Large intestine (tissue), 12 donors: ENCODE results near the gene PKM. TPM values are rescaled to one million over a fixed set of nuclear protein-coding genes. Genes with fewer than 3 reads are reported as not detected.
A peak's percentile ranks its signal among the peaks of the same experiment; 100 is the strongest.
"Not testable (repeated sequence)": the region's sequence is repeated elsewhere in the genome, so short reads cannot be mapped to it uniquely, and the experiment has no call there.

Experiments
- DNase-seq, 2 donors: peaks; one replicate each; pipeline versions ENCODE4 v3.0.0 to v3.0.0-alpha.2; 2013
- H3K27ac ChIP-seq: one replicate; pipeline ENCODE4 v1.5.1; 2013; ENCODE audit warnings: low read length
- H3K27me3 ChIP-seq: 2 replicates; pipeline ENCODE4 v1.6.1; 2013; ENCODE audit warnings: low read length; ENCODE audit not compliant: control insufficient read depth, insufficient read depth
- H3K36me3 ChIP-seq: 2 replicates; pipeline ENCODE4 v1.6.1; 2013; ENCODE audit warnings: low read length; ENCODE audit not compliant: control insufficient read depth, insufficient read depth
- H3K4me1 ChIP-seq: one replicate; pipeline ENCODE4 v1.6.1; 2013; ENCODE audit warnings: low read length; ENCODE audit not compliant: control insufficient read depth, insufficient read depth
- H3K4me3 ChIP-seq: one replicate; pipeline ENCODE4 v1.5.1; 2013; ENCODE audit warnings: low read length
- H3K9me3 ChIP-seq: one replicate; pipeline ENCODE4 v1.6.1; 2013; ENCODE audit warnings: mild to moderate bottlenecking, low read depth, low read length, moderate library complexity; ENCODE audit not compliant: control insufficient read depth
- WGBS: methylation state at CpG from one replicate; pipeline ENCODE4 v1.1.5; 2013; ENCODE audit warnings: low lambda C conversion rate; ENCODE audit not compliant: insufficient coverage; 5-methylcytosine and 5-hydroxymethylcytosine counted together
- long read RNA-seq, 11 donors: transcript quantifications; one replicate each; lab custom pipeline, GENCODE V29; 2026
- polyA plus RNA-seq: library from polyadenylated mRNA; unstranded; fragments of 120-200 nt; gene quantifications from one replicate; pipeline ENCODE4 v1.2.1, GENCODE V29; 2013

Gene PKM
- 322 TPM for polyA plus RNA-seq
- long read RNA-seq, donor 1, transcript PKM-202 (11 exons, 2,318 nt) = major isoform, 29 of 64 reads
- long read RNA-seq, donor 1, partial matches to known transcripts = 19 of 64 reads
- long read RNA-seq, donor 1, other reads (novel, unspliced or antisense) = 5 of 64 reads
- long read RNA-seq, donor 2, transcript PKM-214 (2 exons, 2,301 nt) = minor isoform, 10 of 248 reads
- long read RNA-seq, donor 2, transcript PKM-202 (11 exons, 2,318 nt) = major isoform, 74 of 248 reads
- long read RNA-seq, donor 2, transcript PKM-212 (3 exons, 3,016 nt) = minor isoform, 12 of 248 reads
- long read RNA-seq, donor 2, transcript PKM-208 (3 exons, 699 nt) = minor isoform, 5 of 248 reads
- long read RNA-seq, donor 2, partial matches to known transcripts = 119 of 248 reads
- long read RNA-seq, donor 2, other reads (novel, unspliced or antisense) = 18 of 248 reads
- long read RNA-seq, donor 3 = 0 reads
- long read RNA-seq, donor 4, transcript PKM-202 (11 exons, 2,318 nt) = major isoform, 8 of 9 reads
- long read RNA-seq, donor 4, partial matches to known transcripts = 0 of 9 reads
- long read RNA-seq, donor 4, other reads (novel, unspliced or antisense) = 0 of 9 reads
- long read RNA-seq, donor 5, transcript PKM-202 (11 exons, 2,318 nt) = major isoform, 46 of 102 reads
- long read RNA-seq, donor 5, partial matches to known transcripts = 39 of 102 reads
- long read RNA-seq, donor 5, other reads (novel, unspliced or antisense) = 12 of 102 reads
- long read RNA-seq, donor 6, transcript PKM-212 (3 exons, 3,016 nt) = minor isoform, 8 of 145 reads
- long read RNA-seq, donor 6, transcript PKM-202 (11 exons, 2,318 nt) = major isoform, 72 of 145 reads
- long read RNA-seq, donor 6, transcript PKM-214 (2 exons, 2,301 nt) = minor isoform, 9 of 145 reads
- long read RNA-seq, donor 6, partial matches to known transcripts = 38 of 145 reads
- long read RNA-seq, donor 6, other reads (novel, unspliced or antisense) = 14 of 145 reads
- long read RNA-seq, donor 7, transcript PKM-202 (11 exons, 2,318 nt) = major isoform, 30 of 42 reads
- long read RNA-seq, donor 7, partial matches to known transcripts = 6 of 42 reads
- long read RNA-seq, donor 7, other reads (novel, unspliced or antisense) = 0 of 42 reads
- long read RNA-seq, donor 8, transcript PKM-202 (11 exons, 2,318 nt) = major isoform, 85 of 206 reads
- long read RNA-seq, donor 8, transcript PKM-212 (3 exons, 3,016 nt) = minor isoform, 5 of 206 reads
- long read RNA-seq, donor 8, transcript PKM-214 (2 exons, 2,301 nt) = minor isoform, 11 of 206 reads
- long read RNA-seq, donor 8, partial matches to known transcripts = 76 of 206 reads
- long read RNA-seq, donor 8, other reads (novel, unspliced or antisense) = 19 of 206 reads
- long read RNA-seq, donor 9, transcript PKM-202 (11 exons, 2,318 nt) = major isoform, 46 of 105 reads
- long read RNA-seq, donor 9, partial matches to known transcripts = 32 of 105 reads
- long read RNA-seq, donor 9, other reads (novel, unspliced or antisense) = 15 of 105 reads
- long read RNA-seq, donor 10, transcript PKM-202 (11 exons, 2,318 nt) = major isoform, 69 of 129 reads
- long read RNA-seq, donor 10, transcript PKM-214 (2 exons, 2,301 nt) = minor isoform, 7 of 129 reads
- long read RNA-seq, donor 10, partial matches to known transcripts = 24 of 129 reads
- long read RNA-seq, donor 10, other reads (novel, unspliced or antisense) = 22 of 129 reads
- long read RNA-seq, donor 11, transcript PKM-202 (11 exons, 2,318 nt) = major isoform, 52 of 86 reads
- long read RNA-seq, donor 11, partial matches to known transcripts = 20 of 86 reads
- long read RNA-seq, donor 11, other reads (novel, unspliced or antisense) = 5 of 86 reads

DNA sequence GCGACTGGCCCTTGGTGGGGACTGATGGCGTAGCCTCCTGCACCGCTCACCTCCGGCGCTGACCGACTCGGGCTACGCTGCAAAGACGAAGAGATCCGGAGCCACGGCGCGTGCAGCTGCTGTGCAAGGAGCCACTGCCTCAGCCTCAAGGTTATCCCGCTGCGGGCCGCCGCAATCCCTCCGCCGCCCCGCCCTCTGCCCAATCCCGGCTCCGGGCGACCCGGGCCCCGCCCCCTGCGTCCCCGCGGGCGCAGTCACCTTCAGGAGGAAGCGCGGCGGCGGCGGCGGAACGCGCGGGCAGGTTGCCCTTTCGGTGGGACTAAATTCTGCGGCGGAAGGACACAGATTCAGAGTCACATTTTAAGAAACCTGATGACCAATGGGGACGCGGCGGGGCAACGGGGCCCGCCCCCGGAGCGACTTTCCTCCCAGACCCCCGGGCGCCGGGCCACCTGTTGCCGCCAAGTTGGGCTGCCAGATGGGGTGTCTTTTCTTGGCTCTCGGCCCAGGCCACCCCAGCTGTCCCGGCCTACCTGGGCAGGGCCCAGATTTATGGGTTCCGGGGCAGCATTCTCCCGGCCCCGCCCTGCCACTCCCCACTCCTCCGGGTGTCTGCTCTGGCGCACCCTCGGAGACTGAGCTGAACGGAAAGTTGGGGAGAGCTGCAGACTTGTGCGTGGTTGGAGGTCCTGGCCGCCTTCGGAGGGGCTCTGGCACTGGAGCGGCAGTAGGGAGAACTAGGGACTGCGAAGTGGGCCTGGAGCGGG is at the start of gene PKM:
PKM (minus strand) TSS at position 125 of the 767 bp plus-strand sequence. CDS start 12,093 bp downstream, outside the sequence.
- WGBS = no CpG with 5 or more reads among the region's 67 CpGs
- Histone ChIP-seq H3K36me3 (no peaks in the 10 kb centered on the region), H3K27ac (peak within 1 kb of the TSS; percentile 96), H3K4me3 (peak within 1 kb of the TSS; percentile 85), H3K4me1 (peaks cover 33% of the 10 kb centered on the region), H3K9me3 (no peaks in the 10 kb centered on the region), H3K27me3 (no peaks in the 10 kb centered on the region)
- DNase-seq = peak; percentile 95 to 100

DNA sequence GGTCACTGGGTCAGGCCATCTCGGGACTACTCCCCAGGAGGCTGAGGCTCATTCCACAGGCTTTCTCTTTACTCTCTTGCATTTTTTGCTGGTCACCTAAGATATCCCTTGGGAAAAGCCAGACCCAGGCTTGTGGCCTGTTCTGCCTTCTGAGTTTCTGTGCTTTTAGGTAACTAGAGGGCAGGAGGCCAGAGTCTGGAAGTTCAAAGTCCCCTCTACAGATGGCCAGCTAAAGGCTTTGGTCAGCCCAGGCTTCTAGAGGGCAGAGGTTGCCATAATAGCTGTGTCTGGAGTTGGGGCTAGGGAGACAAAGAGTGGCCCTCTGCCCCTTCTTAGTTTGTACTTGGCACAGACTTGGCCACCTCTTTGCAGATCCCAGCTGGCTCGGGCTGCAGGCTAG is 49.8 kb upstream of the PKM start:
- WGBS = no CpG with 5 or more reads among the region's 2 CpGs
- Histone ChIP-seq H3K4me1 (peaks cover 4% of the 10 kb centered on the region), H3K4me3 (no peak overlapping the region), H3K27me3 (no peaks in the 10 kb centered on the region), H3K36me3 (no peaks in the 10 kb centered on the region), H3K9me3 (no peaks in the 10 kb centered on the region), H3K27ac (no peak overlapping the region)
- no peak for DNase-seq

DNA sequence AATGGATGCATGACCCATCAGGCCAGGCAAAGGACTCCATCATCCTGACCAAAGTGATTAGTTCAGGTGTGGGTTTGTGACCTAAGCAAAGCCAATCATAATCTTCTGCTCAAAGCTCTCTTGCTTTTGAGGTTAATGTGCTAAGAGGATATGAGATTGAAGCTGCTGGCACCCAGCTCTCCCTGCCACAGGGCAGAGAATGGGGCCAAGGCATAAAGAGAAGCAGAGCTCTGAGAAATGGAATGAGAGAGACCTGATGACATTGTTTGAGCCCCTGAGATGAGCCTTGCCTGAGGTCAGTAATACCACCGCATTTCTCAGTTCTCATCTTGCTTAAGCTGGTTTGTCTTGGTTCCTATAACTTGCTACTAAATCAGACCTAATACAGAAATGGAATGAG is 47.7 kb upstream of the PKM start:
- Histone ChIP-seq H3K4me1 (peaks cover 4% of the 10 kb centered on the region), H3K27ac (no peak overlapping the region), H3K36me3 (no peaks in the 10 kb centered on the region), H3K27me3 (no peaks in the 10 kb centered on the region), H3K9me3 (no peaks in the 10 kb centered on the region), H3K4me3 (no peak overlapping the region)
- no CpG with 5 or more reads among the region's 1 CpG for WGBS
- DNase-seq = no peak

DNA sequence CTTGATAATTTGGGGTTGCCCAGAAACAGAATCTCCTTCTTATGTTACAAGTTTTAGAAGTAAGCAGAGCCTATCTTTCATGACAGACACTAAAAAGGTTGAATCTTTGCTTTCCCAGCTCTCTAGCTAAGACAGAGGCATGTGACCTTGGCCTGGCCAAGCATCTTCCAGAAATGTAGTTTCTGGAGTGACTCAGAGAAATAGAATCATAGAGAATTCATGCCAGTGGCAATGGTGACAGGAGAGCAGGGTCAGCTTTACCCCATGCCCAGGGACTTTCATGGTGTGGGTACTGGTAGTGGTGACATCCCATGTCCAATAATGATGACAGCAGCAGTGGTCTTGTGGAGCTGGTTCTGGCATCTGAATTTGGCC is 45.3 kb upstream of the PKM start:
- peaks cover 4% of the 10 kb centered on the region for H3K4me1 ChIP-seq
- H3K4me3 ChIP-seq = no peak overlapping the region
- no peak for DNase-seq
- no peaks in the 10 kb centered on the region for H3K27me3 ChIP-seq
- H3K36me3 ChIP-seq = no peaks in the 10 kb centered on the region
- no peak overlapping the region for H3K27ac ChIP-seq
- no peaks in the 10 kb centered on the region for H3K9me3 ChIP-seq

DNA sequence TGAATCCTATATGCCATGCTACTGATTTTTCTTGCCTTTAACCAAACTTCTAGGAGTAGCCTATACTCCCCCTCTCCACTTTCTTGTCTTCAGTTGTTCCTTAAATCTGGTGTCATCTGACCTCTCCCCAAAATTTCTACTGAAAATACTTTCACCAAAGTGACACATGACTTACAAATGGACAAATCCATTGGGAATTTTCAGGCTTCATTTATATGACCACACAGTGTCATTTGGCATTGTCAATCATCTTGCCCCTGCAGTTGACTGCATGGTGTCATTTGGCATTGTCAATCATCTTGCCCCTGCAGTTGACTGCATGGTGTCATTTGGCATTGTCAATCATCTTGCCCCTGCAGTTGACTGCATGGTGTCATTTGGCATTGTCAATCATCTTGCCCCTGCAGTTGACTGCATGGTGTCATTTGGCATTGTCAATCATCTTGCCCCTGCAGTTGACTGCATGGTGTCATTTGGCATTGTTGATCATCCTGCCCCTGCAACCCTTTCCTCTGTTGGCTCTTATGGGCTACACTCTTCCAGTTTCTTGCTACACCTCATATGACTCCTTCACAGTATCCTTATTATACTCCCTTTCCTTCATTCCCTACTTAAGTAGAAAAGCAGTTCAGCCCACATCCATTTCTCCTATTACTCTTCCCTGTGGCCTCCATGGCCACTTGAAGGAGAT is 44.8 kb upstream of the PKM start:
- not testable (repeated sequence) for H3K4me1 ChIP-seq, H3K27me3 ChIP-seq, DNase-seq, H3K9me3 ChIP-seq, H3K27ac ChIP-seq, H3K4me3 ChIP-seq, H3K36me3 ChIP-seq

DNA sequence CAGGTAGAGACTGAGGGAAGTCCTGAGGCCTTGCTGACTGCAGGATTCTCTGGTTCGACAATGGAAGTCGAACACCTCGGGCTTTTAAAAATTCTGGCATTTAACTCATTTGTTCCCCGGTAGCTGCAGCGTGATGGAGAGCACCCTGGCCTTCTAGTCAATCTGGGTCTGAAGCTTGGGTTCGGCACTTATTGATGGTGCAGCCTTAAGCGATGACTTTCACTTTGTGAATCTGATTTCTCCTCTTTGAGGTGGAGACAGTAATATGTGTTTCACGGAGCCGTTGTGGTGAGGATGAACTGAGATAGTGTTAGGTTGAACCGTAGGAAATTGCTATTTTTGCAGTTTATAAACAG is 42.0 kb upstream of the PKM start:
- peaks cover 7% of the 10 kb centered on the region for H3K36me3 ChIP-seq
- DNase-seq = no peak
- no CpG with 5 or more reads among the region's 10 CpGs for WGBS
- no peaks in the 10 kb centered on the region for H3K27me3 ChIP-seq
- no peaks in the 10 kb centered on the region for H3K4me1 ChIP-seq
- H3K27ac ChIP-seq = peak overlapping the region; percentile 13
- H3K9me3 ChIP-seq = no peaks in the 10 kb centered on the region
- peak overlapping the region; percentile 41 for H3K4me3 ChIP-seq

DNA sequence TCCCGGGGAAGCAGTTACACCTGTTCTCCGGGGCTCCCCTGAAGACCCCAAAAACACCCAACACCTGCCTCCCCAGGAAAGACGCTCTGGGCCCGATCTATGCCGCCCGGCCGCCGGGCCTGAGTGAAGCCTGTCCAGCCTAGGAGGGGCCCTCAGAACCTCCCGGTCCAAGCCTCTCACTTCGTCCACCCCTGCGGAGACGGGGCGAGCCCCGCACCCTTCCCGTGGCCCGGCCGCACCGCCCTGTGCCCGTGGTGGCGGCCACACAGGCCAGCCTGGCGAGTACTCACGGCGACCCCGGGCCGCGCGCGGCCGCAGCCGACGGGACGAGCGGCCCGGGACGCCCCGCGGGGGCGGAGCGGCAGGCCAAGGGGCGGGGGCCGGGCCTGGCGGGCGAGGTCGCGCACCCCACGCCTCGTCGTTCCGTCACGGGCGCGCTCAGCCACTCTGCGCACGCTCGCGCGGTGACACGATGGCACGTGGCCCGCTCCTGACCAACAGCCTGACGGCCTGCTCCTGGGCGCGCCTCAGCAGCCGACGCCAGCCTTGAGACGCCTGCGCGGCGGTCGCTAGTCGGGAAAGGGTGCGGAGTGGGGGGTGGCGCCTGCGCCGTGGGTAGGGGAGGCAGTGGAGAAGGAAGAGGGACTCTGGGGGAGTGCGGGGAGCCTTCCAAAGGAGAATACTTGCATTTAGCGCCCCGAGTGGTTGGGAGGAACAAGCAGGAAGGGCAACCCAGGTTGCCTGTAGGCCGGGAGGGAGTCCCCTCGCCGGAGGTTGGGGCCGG is 41.4 kb upstream of the PKM start, which contains the start of gene PARP6:
PARP6 (minus strand) TSS at position 342 of the 784 bp plus-strand sequence. CDS start 5,077 bp downstream, outside the sequence.
- WGBS = no CpG with 5 or more reads among the region's 82 CpGs
- DNase-seq = peak; percentile 99
- H3K27ac ChIP-seq = peak within 1 kb of the TSS; percentile 85
- no peaks in the 10 kb centered on the region for H3K9me3 ChIP-seq
- H3K4me3 ChIP-seq = peak within 1 kb of the TSS; percentile 92
- H3K4me1 ChIP-seq = no peaks in the 10 kb centered on the region
- peaks cover 13% of the 10 kb centered on the region for H3K36me3 ChIP-seq
- no peaks in the 10 kb centered on the region for H3K27me3 ChIP-seq

DNA sequence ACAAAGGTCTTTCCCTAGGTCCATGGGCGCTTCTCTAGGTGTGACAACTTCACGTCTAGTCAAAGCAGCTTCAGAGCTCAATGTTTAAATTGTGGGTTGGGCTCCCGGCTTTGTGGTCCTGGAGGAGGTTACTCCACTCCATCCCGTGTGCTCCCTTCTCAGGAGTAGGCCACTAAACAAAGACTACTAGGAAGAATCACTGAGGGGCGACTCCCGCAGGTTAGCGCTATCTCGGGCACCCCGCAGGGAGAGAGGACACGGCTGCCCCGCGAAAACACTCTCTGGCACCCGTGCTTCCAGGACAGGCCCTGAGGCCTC is 40.9 kb upstream of the PKM start:
- H3K9me3 ChIP-seq = no peaks in the 10 kb centered on the region
- no peak for DNase-seq
- no peaks in the 10 kb centered on the region for H3K27me3 ChIP-seq
- peak overlapping the region; percentile 92 for H3K4me3 ChIP-seq
- H3K36me3 ChIP-seq = peaks cover 19% of the 10 kb centered on the region
- H3K27ac ChIP-seq = peak overlapping the region; percentile 85
- no CpG with 5 or more reads among the region's 13 CpGs for WGBS
- no peaks in the 10 kb centered on the region for H3K4me1 ChIP-seq
